Liver (tissue), 9 donors: ENCODE results near the gene SLC22A13. TPM values are rescaled to one million over a fixed set of nuclear protein-coding genes. Genes with fewer than 3 reads are reported as not detected.

Experiments
- DNase-seq: peaks from one replicate; pipeline ENCODE4 v3.0.0-alpha.2; 2017; ENCODE audit warnings: low spot score
- H3K27ac ChIP-seq, 2 donors: one replicate each; pipeline ENCODE4 v1.7.0; 2013; ENCODE audit warnings: inconsistent platforms in 2 of 2, low read length in 2 of 2, control low read depth in 1 of 2, low read depth in 1 of 2, mild to moderate bottlenecking in 1 of 2
- H3K27me3 ChIP-seq, 4 donors: one replicate each; pipeline versions ENCODE4 v1.6.1 to v1.7.0; 2013; ENCODE audit warnings: low read length in 3 of 4, inconsistent platforms in 1 of 4, mild to moderate bottlenecking in 1 of 4, moderate library complexity in 1 of 4; ENCODE audit not compliant: control insufficient read depth in 4 of 4, insufficient read depth in 4 of 4
- H3K36me3 ChIP-seq, 4 donors: one replicate each; pipeline versions ENCODE4 v1.6.1 to v1.7.0; 2013; ENCODE audit warnings: low read length in 3 of 4, mild to moderate bottlenecking in 3 of 4, low read depth in 1 of 4, moderate library complexity in 1 of 4; ENCODE audit not compliant: control insufficient read depth in 4 of 4, insufficient read depth in 3 of 4
- H3K4me1 ChIP-seq, 4 donors: one replicate each; pipeline versions ENCODE4 v1.6.1 to v1.7.0; 2013; ENCODE audit warnings: low read length in 3 of 4, mild to moderate bottlenecking in 3 of 4, moderate library complexity in 1 of 4; ENCODE audit not compliant: control insufficient read depth in 4 of 4, insufficient read depth in 4 of 4
- H3K4me3 ChIP-seq, 3 donors: one replicate each; pipeline versions ENCODE4 v1.6.1 to v1.7.0; 2013; ENCODE audit warnings: low read length in 3 of 3, control low read depth in 1 of 3, low read depth in 1 of 3, mild to moderate bottlenecking in 1 of 3
- H3K9ac ChIP-seq, 2 donors: one replicate each; pipeline ENCODE4 v1.7.0; 2013; ENCODE audit warnings: low read length in 2 of 2, mild to moderate bottlenecking in 2 of 2, moderate library complexity in 2 of 2, control low read depth in 1 of 2, low read depth in 1 of 2
- H3K9me3 ChIP-seq, 4 donors: one replicate each; pipeline versions ENCODE4 v1.6.1 to v1.7.0; 2013; ENCODE audit warnings: low read length in 3 of 4; ENCODE audit not compliant: control insufficient read depth in 4 of 4
- EGR1 ChIP-seq, 2 donors: IDR thresholded peaks; 2 replicates each; pipeline ENCODE4 v1.6.1; 2016 to 2018; ENCODE audit warnings: antibody characterized with exemption in 2 of 2, low read depth in 2 of 2
- FOXA1 ChIP-seq: IDR thresholded peaks from 2 replicates; pipeline ENCODE4 v1.6.1; 2016; ENCODE audit warnings: antibody characterized with exemption
- FOXA2 ChIP-seq: IDR thresholded peaks from 2 replicates; pipeline ENCODE4 v1.6.1; 2016; ENCODE audit warnings: antibody characterized with exemption
- HNF4G ChIP-seq: IDR thresholded peaks from 2 replicates; pipeline ENCODE4 v1.6.1; 2016; ENCODE audit warnings: antibody characterized with exemption
- RAD21 ChIP-seq, 2 donors: IDR thresholded peaks; 2 replicates each; pipeline ENCODE4 v1.6.1; 2016; ENCODE audit warnings: antibody characterized with exemption in 2 of 2, mild to moderate bottlenecking in 2 of 2
- WGBS: extraction: QIAGEN DNeasy Blood & Tissue Kit; methylation state at CpG from one replicate; pipeline ENCODE4 v1.1.7; 2013; 5-methylcytosine and 5-hydroxymethylcytosine counted together
- polyA plus RNA-seq, 2 donors: library from polyadenylated mRNA; stranded (reverse) in 1 of 2; unstranded in 1 of 2; fragments of 200-250 nt in 1 of 2; fragments of >200 nt in 1 of 2; fragmentation: Nextera tagmentation in 1 of 2; extraction: Ambion mirVana in 1 of 2; gene quantifications; one replicate each; pipeline versions ENCODE4 v1.2.1 to v1.2.3, GENCODE V29; 2013 to 2015
- total RNA-seq, 2 donors: library from RNA; depleted of rRNA; stranded (reverse); fragments of >200 nt; gene quantifications; one replicate each; pipeline ENCODE4 v1.2.3, GENCODE V29; 2014
- TF ChIP-seq, protein P1 (sequence below): IDR thresholded peaks from 2 replicates; pipeline ENCODE4 v1.6.1; 2016; ENCODE audit warnings: antibody characterized with exemption
- TF ChIP-seq, protein P2 (sequence below): IDR thresholded peaks from 2 replicates; pipeline ENCODE4 v1.6.1; 2016; ENCODE audit warnings: antibody characterized with exemption
- TF ChIP-seq, protein P3 (sequence below): fragments of 150-350 bp; IDR thresholded peaks from 2 replicates; pipeline ENCODE4 v1.5.1; 2017; ENCODE audit warnings: improper control_type of control experiment, low read depth, low read length; ENCODE audit not compliant: missing input control
- donor health status: healthy.
- donor health status: healthy.
- donor health status: healthy.
- donor health status: healthy.
- donor health status: healthy.

The SLC22A13 gene
- total and polyA plus RNA-seq, 4 donors, result 0.10 to 0.42 (median 0.14) TPM; not detected in 1

DNA sequence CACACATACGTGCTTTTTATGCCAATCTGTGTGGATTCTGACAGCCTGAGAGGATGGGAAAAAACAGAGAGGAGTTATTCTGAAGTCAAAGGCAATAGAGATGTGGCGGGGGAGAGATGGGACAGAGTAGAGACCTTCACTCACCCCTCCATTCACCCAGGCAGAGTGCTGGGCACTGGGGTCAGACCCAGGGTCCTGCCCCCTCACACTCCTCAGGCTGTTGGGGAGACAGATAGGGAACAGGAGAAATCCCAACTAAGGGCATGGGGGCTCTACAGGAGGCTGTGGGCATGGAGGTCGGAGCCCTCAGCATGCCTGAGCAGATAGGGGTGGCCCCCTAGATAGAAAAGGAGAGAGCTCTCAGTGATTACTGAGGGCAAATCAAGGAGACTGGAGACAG is 46.7 kb downstream of the SLC22A13 start:
- DNase-seq, result no peak
- Histone ChIP-seq H3K27ac (no peak overlapping the region), H3K4me3 (no peak overlapping the region), H3K9ac (no peak overlapping the region), H3K27me3 (no peaks in the 10 kb centered on the region), H3K4me1 (no peaks in the 10 kb centered on the region), H3K36me3 (no peaks in the 10 kb centered on the region), H3K9me3 (no peaks in the 10 kb centered on the region)
- WGBS, result 93% methylated on average over 3 of the region's 3 CpGs
- TF ChIP-seq, protein P1, sequence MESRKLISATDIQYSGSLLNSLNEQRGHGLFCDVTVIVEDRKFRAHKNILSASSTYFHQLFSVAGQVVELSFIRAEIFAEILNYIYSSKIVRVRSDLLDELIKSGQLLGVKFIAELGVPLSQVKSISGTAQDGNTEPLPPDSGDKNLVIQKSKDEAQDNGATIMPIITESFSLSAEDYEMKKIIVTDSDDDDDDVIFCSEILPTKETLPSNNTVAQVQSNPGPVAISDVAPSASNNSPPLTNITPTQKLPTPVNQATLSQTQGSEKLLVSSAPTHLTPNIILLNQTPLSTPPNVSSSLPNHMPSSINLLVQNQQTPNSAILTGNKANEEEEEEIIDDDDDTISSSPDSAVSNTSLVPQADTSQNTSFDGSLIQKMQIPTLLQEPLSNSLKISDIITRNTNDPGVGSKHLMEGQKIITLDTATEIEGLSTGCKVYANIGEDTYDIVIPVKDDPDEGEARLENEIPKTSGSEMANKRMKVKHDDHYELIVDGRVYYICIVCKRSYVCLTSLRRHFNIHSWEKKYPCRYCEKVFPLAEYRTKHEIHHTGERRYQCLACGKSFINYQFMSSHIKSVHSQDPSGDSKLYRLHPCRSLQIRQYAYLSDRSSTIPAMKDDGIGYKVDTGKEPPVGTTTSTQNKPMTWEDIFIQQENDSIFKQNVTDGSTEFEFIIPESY, result no peak

DNA sequence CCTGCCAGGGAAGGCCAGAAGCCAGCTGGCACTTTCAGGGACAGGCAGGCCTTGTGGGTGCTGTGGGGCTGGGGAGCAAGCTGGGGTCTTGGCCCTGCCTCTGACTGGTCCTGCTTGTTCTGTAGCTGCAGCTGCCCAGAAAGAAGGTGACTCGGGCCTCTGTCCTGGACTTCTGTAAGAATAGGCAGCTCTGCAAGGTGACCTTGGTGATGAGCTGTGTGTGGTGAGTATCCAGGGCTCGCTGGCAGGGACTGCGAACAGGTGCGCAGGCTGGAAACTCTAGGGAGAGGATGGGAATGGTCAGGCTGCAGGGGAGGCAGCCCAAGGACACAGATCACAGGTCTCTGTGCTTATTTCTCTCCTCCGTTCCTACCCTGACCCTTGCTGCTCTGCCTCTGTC is 47.7 kb downstream of the SLC22A13 start:
- TF ChIP-seq, protein P1, result no peak
- TF ChIP-seq RAD21 (IDR thresholded peaks at IDR 0.05) (no peak), FOXA2 (no peak), EGR1 (IDR thresholded peaks at IDR 0.05; ENCODE audit: low read depth in 2 of 2) (no peak), HNF4G (no peak)
- TF ChIP-seq, protein P2, sequence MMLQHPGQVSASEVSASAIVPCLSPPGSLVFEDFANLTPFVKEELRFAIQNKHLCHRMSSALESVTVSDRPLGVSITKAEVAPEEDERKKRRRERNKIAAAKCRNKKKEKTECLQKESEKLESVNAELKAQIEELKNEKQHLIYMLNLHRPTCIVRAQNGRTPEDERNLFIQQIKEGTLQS, result no peak
- TF ChIP-seq, protein P3, sequence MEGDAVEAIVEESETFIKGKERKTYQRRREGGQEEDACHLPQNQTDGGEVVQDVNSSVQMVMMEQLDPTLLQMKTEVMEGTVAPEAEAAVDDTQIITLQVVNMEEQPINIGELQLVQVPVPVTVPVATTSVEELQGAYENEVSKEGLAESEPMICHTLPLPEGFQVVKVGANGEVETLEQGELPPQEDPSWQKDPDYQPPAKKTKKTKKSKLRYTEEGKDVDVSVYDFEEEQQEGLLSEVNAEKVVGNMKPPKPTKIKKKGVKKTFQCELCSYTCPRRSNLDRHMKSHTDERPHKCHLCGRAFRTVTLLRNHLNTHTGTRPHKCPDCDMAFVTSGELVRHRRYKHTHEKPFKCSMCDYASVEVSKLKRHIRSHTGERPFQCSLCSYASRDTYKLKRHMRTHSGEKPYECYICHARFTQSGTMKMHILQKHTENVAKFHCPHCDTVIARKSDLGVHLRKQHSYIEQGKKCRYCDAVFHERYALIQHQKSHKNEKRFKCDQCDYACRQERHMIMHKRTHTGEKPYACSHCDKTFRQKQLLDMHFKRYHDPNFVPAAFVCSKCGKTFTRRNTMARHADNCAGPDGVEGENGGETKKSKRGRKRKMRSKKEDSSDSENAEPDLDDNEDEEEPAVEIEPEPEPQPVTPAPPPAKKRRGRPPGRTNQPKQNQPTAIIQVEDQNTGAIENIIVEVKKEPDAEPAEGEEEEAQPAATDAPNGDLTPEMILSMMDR, result no peak
- H3K9ac ChIP-seq, result no peak overlapping the region
- no peaks in the 10 kb centered on the region for H3K4me1 ChIP-seq
- 95% methylated on average over 5 of the region's 5 CpGs for WGBS
- DNase-seq, result no peak
- H3K36me3 ChIP-seq, result no peaks in the 10 kb centered on the region
- no peak overlapping the region for H3K27ac ChIP-seq
- H3K9me3 ChIP-seq, result no peaks in the 10 kb centered on the region
- no peaks in the 10 kb centered on the region for H3K27me3 ChIP-seq
- H3K4me3 ChIP-seq, result no peak overlapping the region

DNA sequence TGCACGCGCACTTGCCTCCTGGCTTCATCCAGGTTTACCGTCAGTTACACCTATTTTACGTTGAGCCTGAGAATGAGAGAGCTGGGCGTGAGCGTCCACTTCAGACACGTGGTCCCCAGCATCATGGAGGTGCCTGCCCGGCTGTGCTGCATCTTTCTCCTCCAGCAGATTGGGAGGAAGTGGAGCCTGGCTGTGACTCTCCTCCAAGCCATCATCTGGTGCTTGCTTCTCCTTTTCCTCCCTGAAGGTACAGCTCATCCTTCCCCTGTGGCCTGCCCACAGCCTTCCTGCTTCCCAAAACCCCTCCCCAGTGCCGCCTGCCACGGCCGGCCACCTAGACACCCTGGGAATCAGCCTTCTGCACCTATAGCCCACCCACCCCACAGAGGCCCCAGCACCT is 48.1 kb downstream of the SLC22A13 start:
- Histone ChIP-seq H3K27ac (no peak overlapping the region), H3K27me3 (no peaks in the 10 kb centered on the region), H3K9ac (no peak overlapping the region), H3K9me3 (no peaks in the 10 kb centered on the region), H3K4me3 (no peak overlapping the region), H3K4me1 (no peaks in the 10 kb centered on the region), H3K36me3 (no peaks in the 10 kb centered on the region)
- DNase-seq, result no peak
- WGBS, result 85% methylated on average over 11 of the region's 11 CpGs
- TF ChIP-seq FOXA1, result no peak
